ENCODE measurements around the gene IKBIP.

DNA sequence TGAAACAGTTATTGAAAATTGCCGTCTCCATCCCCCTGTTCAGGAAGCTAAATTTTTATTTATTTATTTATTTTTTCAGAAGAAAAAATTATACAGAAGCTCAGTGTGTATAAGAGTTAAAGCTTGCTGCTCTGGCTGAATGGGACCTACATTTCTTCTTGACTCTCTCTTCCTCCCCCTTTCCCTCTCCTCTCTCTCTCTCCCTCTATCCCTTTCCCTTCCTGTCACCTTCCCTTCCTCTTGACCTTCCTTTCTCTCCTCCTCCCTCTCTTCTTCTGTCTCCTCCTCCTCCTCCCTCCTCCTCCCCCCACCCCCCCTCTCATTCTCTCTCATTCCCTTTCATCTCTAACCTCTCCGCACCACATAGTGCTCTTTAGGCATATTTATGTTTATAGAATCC is 39.6 kb upstream of the IKBIP start:
- TF ChIP-seq MLLT1 (IDR thresholded peaks at IDR 0.05) = no peak
- TF ChIP-seq RBM25 (IDR thresholded peaks at IDR 0.05; ENCODE audit: low read depth, low read length, severe bottlenecking) = no peak
- TF ChIP-seq POLR2A (conservative IDR thresholded peaks at IDR 0.05) = no peak
- no peak for TF ChIP-seq MYC (IDR thresholded peaks at IDR 0.05; ENCODE audit: low read depth, low read length)
- TF ChIP-seq MYC (CRISPR knock-in tag; IDR thresholded peaks at IDR 0.05; ENCODE audit: borderline replicate concordance, low read depth) = no peak
- TF ChIP-seq PRPF4 (IDR thresholded peaks at IDR 0.05; ENCODE audit: insufficient read depth, low read depth, low read length, poor library complexity, severe bottlenecking) = no peak
- TF ChIP-seq, protein P1, sequence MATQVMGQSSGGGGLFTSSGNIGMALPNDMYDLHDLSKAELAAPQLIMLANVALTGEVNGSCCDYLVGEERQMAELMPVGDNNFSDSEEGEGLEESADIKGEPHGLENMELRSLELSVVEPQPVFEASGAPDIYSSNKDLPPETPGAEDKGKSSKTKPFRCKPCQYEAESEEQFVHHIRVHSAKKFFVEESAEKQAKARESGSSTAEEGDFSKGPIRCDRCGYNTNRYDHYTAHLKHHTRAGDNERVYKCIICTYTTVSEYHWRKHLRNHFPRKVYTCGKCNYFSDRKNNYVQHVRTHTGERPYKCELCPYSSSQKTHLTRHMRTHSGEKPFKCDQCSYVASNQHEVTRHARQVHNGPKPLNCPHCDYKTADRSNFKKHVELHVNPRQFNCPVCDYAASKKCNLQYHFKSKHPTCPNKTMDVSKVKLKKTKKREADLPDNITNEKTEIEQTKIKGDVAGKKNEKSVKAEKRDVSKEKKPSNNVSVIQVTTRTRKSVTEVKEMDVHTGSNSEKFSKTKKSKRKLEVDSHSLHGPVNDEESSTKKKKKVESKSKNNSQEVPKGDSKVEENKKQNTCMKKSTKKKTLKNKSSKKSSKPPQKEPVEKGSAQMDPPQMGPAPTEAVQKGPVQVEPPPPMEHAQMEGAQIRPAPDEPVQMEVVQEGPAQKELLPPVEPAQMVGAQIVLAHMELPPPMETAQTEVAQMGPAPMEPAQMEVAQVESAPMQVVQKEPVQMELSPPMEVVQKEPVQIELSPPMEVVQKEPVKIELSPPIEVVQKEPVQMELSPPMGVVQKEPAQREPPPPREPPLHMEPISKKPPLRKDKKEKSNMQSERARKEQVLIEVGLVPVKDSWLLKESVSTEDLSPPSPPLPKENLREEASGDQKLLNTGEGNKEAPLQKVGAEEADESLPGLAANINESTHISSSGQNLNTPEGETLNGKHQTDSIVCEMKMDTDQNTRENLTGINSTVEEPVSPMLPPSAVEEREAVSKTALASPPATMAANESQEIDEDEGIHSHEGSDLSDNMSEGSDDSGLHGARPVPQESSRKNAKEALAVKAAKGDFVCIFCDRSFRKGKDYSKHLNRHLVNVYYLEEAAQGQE (IDR thresholded peaks at IDR 0.05; ENCODE audit: borderline replicate concordance) = no peak
- TF ChIP-seq, protein P1 (CRISPR knock-in tag; IDR thresholded peaks at IDR 0.05; ENCODE audit: low read depth) = no peak
- TF ChIP-seq SP2 (IDR thresholded peaks at IDR 0.05; ENCODE audit: extremely low read depth, low read depth, low read length, poor library complexity, severe bottlenecking) = no peak
- TF ChIP-seq SIN3A (IDR thresholded peaks at IDR 0.05; ENCODE audit: borderline replicate concordance in 2 of 2, control insufficient read depth in 1 of 2, low read depth in 2 of 2, low read length in 2 of 2) = no peak
- TF ChIP-seq, protein P2, sequence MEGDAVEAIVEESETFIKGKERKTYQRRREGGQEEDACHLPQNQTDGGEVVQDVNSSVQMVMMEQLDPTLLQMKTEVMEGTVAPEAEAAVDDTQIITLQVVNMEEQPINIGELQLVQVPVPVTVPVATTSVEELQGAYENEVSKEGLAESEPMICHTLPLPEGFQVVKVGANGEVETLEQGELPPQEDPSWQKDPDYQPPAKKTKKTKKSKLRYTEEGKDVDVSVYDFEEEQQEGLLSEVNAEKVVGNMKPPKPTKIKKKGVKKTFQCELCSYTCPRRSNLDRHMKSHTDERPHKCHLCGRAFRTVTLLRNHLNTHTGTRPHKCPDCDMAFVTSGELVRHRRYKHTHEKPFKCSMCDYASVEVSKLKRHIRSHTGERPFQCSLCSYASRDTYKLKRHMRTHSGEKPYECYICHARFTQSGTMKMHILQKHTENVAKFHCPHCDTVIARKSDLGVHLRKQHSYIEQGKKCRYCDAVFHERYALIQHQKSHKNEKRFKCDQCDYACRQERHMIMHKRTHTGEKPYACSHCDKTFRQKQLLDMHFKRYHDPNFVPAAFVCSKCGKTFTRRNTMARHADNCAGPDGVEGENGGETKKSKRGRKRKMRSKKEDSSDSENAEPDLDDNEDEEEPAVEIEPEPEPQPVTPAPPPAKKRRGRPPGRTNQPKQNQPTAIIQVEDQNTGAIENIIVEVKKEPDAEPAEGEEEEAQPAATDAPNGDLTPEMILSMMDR (IDR thresholded peaks at IDR 0.05 in 2 of 3, conservative IDR thresholded peaks at IDR 0.05 in 1 of 3; ENCODE audit: insufficient read depth in 2 of 3, low read depth in 1 of 3, low read length in 3 of 3) = no peak

Measured in K562 (cell line).